ENCODE measurements around the gene HAND2.

DNA sequence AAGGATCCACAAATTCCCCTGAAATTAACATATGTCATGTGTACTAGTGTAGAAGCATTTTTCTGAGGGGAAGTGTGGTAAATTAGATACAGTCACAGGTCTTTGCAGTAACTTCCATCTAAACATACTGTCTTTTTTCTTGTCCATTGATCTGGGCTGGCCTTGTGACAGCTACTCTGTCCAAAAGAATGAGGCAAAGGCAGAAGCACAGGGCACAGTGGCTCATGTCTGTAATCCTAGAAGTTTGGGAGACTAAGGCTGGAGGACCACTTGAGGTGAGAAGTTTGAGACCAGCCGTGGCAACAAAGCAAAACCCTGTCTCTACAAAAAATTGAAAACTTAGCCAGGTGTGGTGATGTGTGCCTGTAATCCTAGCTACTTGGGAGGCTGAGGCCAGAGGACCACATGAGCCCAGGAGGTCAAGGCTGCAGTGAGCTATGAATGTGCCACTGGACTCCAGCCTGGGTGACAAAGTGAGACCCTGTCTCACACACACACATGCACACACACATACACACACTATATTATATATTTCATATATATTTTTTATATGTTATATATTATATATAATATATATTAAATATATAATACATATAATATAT is 47.6 kb downstream of the HAND2 start:
- TF ChIP-seq ZNF776 (CRISPR knock-in tag; IDR thresholded peaks at IDR 0.05) (no peak), CTCF (CRISPR knock-in tag; IDR thresholded peaks at IDR 0.05) (no peak), POLR2A (IDR thresholded peaks at IDR 0.05; ENCODE audit: insufficient read depth in 1 of 2, low read depth in 2 of 2, low read length in 2 of 2) (no peak), PAX8 (CRISPR knock-in tag; IDR thresholded peaks at IDR 0.05; ENCODE audit: borderline replicate concordance) (no peak), ZNF337 (CRISPR knock-in tag; IDR thresholded peaks at IDR 0.05; ENCODE audit: borderline replicate concordance, low read depth) (no peak), NFYB (CRISPR knock-in tag; IDR thresholded peaks at IDR 0.05) (no peak), RBFOX2 (IDR thresholded peaks at IDR 0.05; ENCODE audit: low read depth, low read length) (no peak)
